SK-N-SH (cell line): ENCODE results near the gene LSMEM2. TPM values are rescaled to one million over a fixed set of nuclear protein-coding genes. Genes with fewer than 3 reads are reported as not detected.
A peak's percentile ranks its signal among the peaks of the same experiment; 100 is the strongest.

Source experiments
- CTCF ChIA-PET: fragments of 300-600, 350-600 bp; formaldehyde crosslinking; extraction: SDS; loops from one replicate; lab custom pipeline; 2021; lab: Yijun Ruan, JAX
- POLR2A ChIA-PET: fragments of 350-600 bp; sonication (Branson Sonifier 250); formaldehyde crosslinking; extraction: SDS; loops from one replicate; lab custom pipeline; 2020; ENCODE audit warnings: antibody characterized with exemption, inconsistent platforms; lab: Yijun Ruan, JAX
- DNase-seq: peaks from one replicate; pipeline ENCODE4 v3.0.0; 2012
- H2AFZ ChIP-seq: fragments of 200-600 bp; sonication (generic); 2 replicates; pipeline ENCODE4 v1.8.1; 2016; ENCODE audit warnings: antibody characterized with exemption, mild to moderate bottlenecking, low read depth
- H3F3A ChIP-seq: fragments of 200-600 bp; sonication (generic); replicated peaks from 2 replicates; pipeline ENCODE3; 2016; ENCODE audit warnings: antibody characterized with exemption, mild to moderate bottlenecking; ENCODE audit not compliant: insufficient read depth
- H3K27ac ChIP-seq, 2 experiments: fragments of 200-500 bp in 1 of 2; fragments of 200-600 bp in 1 of 2; sonication (Bioruptor generic) in 1 of 2; sonication (generic), shearing (Covaris generic) in 1 of 2; 2 replicates each; pipeline versions ENCODE4 v1.5.1 to v1.6.1; 2014 to 2016; ENCODE audit warnings: low read depth in 2 of 2, inconsistent platforms in 1 of 2, low read length in 1 of 2, mild to moderate bottlenecking in 1 of 2, mixed read lengths in 1 of 2
- H3K27me3 ChIP-seq: fragments of 200-600 bp; sonication (generic), shearing (Covaris generic); 2 replicates; pipeline ENCODE4 v1.6.1; 2016; ENCODE audit warnings: mixed run types; ENCODE audit not compliant: insufficient read depth
- H3K36me3 ChIP-seq, 2 experiments: fragments of 200-500 bp in 1 of 2; fragments of 200-600 bp in 1 of 2; sonication (Bioruptor generic) in 1 of 2; sonication (generic) in 1 of 2; replicated peaks in 1 of 2; 2 replicates each; pipeline versions ENCODE3 to v1.5.1; 2014 to 2016; ENCODE audit warnings: low read length in 1 of 2, mild to moderate bottlenecking in 1 of 2; ENCODE audit not compliant: insufficient read depth in 2 of 2, control insufficient read depth in 1 of 2
- H3K4me1 ChIP-seq, 2 experiments: fragments of 200-500 bp in 1 of 2; fragments of 200-600 bp in 1 of 2; sonication (Bioruptor generic) in 1 of 2; sonication (generic), shearing (Covaris generic) in 1 of 2; 2 replicates each; pipeline versions ENCODE4 v1.5.1 to v1.6.1; 2014 to 2016; ENCODE audit warnings: low read depth in 1 of 2, low read length in 1 of 2, mixed run types in 1 of 2; ENCODE audit not compliant: insufficient read depth in 2 of 2, control insufficient read depth in 1 of 2
- H3K4me2 ChIP-seq: fragments of 200-600 bp; sonication (generic), shearing (Covaris generic); 2 replicates; pipeline ENCODE4 v1.6.1; 2017; ENCODE audit warnings: mixed run types
- H3K4me3 ChIP-seq, 2 experiments: fragments of 200-500 bp in 1 of 2; fragments of 200-600 bp in 1 of 2; sonication (Bioruptor generic) in 1 of 2; sonication (generic), shearing (Covaris generic) in 1 of 2; 2 replicates each; pipeline versions ENCODE4 v1.5.1 to v1.8.1; 2014 to 2016; ENCODE audit warnings: low read depth in 2 of 2, inconsistent platforms in 1 of 2, low read length in 1 of 2, mild to moderate bottlenecking in 1 of 2, mixed read lengths in 1 of 2, moderate library complexity in 1 of 2
- H3K79me2 ChIP-seq: fragments of 200-600 bp; sonication (generic); 2 replicates; pipeline ENCODE4 v1.8.1; 2017; ENCODE audit warnings: mild to moderate bottlenecking; ENCODE audit not compliant: insufficient read depth
- H3K9ac ChIP-seq: fragments of 200-600 bp; sonication (generic); 2 replicates; pipeline ENCODE4 v1.6.1; 2017; ENCODE audit warnings: mixed run types
- H3K9me2 ChIP-seq: fragments of 200-600 bp; sonication (generic); 2 replicates; pipeline ENCODE4 v1.6.1; 2017; ENCODE audit warnings: mixed run types
- H3K9me3 ChIP-seq: fragments of 200-600 bp; sonication (generic); 2 replicates; pipeline ENCODE4 v1.6.1; 2017; ENCODE audit warnings: mixed run types, mild to moderate bottlenecking, moderate library complexity
- H4K20me1 ChIP-seq: fragments of 200-600 bp; sonication (generic); 2 replicates; pipeline ENCODE4 v1.6.1; 2017; ENCODE audit warnings: mild to moderate bottlenecking, mixed run types; ENCODE audit not compliant: insufficient read depth
- CHD2 ChIP-seq: fragments of 150-350 bp; IDR thresholded peaks from 2 replicates; pipeline ENCODE4 v1.6.1; 2018; ENCODE audit warnings: low read length; ENCODE audit not compliant: partially characterized antibody
- ELF1 ChIP-seq: IDR thresholded peaks from 2 replicates; pipeline ENCODE4 v1.4.0; 2012
- EZH2phosphoT487 ChIP-seq: fragments of 200-600 bp; sonication (generic); IDR thresholded peaks from 2 replicates; pipeline ENCODE4 v1.6.1; 2017; ENCODE audit warnings: low read depth, mixed run types, mild to moderate bottlenecking, antibody characterized with exemption, moderate library complexity, borderline replicate concordance
- GABPA ChIP-seq: IDR thresholded peaks from 2 replicates; pipeline ENCODE4 v1.4.0; 2012; ENCODE audit warnings: low read depth, mild to moderate bottlenecking
- GATA2 ChIP-seq: sonication (generic); formaldehyde crosslinking; IDR thresholded peaks from 2 replicates; pipeline ENCODE4 v1.5.0; 2020; ENCODE audit warnings: mild to moderate bottlenecking, missing genetic modification reagents
- JUND ChIP-seq: IDR thresholded peaks from 2 replicates; pipeline ENCODE4 v1.4.0; 2012
- MAX ChIP-seq: IDR thresholded peaks from 2 replicates; pipeline ENCODE4 v1.4.0; 2012; ENCODE audit warnings: low read depth
- MEF2A ChIP-seq: IDR thresholded peaks from 2 replicates; pipeline ENCODE4 v1.4.0; 2012; ENCODE audit warnings: low read depth, borderline replicate concordance
- MXI1 ChIP-seq: IDR thresholded peaks from 2 replicates; pipeline ENCODE4 v1.6.1; 2012; ENCODE audit warnings: mild to moderate bottlenecking, low read depth, low read length, improper control_type of control experiment
- NFIC ChIP-seq: IDR thresholded peaks from 2 replicates; pipeline ENCODE4 v1.4.0; 2012; ENCODE audit warnings: borderline replicate concordance
- NRF1 ChIP-seq: IDR thresholded peaks from 2 replicates; pipeline ENCODE4 v1.6.1; 2012; ENCODE audit warnings: low read depth, mild to moderate bottlenecking, low read length
- RAD21 ChIP-seq: IDR thresholded peaks from 2 replicates; pipeline ENCODE4 v1.6.1; 2012; ENCODE audit warnings: mild to moderate bottlenecking, low read length
- RCOR1 ChIP-seq: fragments of 150-350 bp; IDR thresholded peaks from 2 replicates; pipeline ENCODE4 v1.6.1; 2017; ENCODE audit warnings: antibody characterized with exemption, low read length
- RFX5 ChIP-seq: IDR thresholded peaks from 2 replicates; pipeline ENCODE4 v1.6.1; 2012; ENCODE audit warnings: mild to moderate bottlenecking, improper control_type of control experiment, low read length
- SMC3 ChIP-seq: IDR thresholded peaks from 2 replicates; pipeline ENCODE4 v1.6.1; 2012; ENCODE audit warnings: low read depth, low read length, improper control_type of control experiment
- TAF1 ChIP-seq: IDR thresholded peaks from 2 replicates; pipeline ENCODE4 v1.6.1; 2012; ENCODE audit warnings: low read depth, mild to moderate bottlenecking, low read length, moderate library complexity, borderline replicate concordance
- USF2 ChIP-seq: fragments of 150-350 bp; IDR thresholded peaks from 2 replicates; pipeline ENCODE4 v1.6.1; 2017; ENCODE audit warnings: antibody characterized with exemption, low read length, low read depth, borderline replicate concordance
- YY1 ChIP-seq: IDR thresholded peaks from 2 replicates; pipeline ENCODE4 v1.4.0; 2012; ENCODE audit warnings: low read depth, mild to moderate bottlenecking
- ZBTB33 ChIP-seq: IDR thresholded peaks from 2 replicates; pipeline ENCODE4 v1.4.0; 2012; ENCODE audit warnings: low read depth, borderline replicate concordance
- WGBS: methylation state at CpG from one replicate; pipeline ENCODE4 v1.1.6; 2017; ENCODE audit warnings: low lambda C conversion rate; 5-methylcytosine and 5-hydroxymethylcytosine counted together
- polyA plus RNA-seq, 3 experiments: library from polyadenylated mRNA; depleted of rRNA; stranded (reverse); fragments of >200 nt; gene quantifications; 2 replicates each; pipeline ENCODE4 v1.2.3, GENCODE V29; 2012

LSMEM2 gene
- polyA plus RNA-seq, 1 of the 3 experiments (the other 2 are of a cell fraction), result 0.03 TPM

- TF ChIP-seq ZBTB33 (no peak), EZH2phosphoT487 (no peak), GABPA (no peak), RFX5 (no peak), MAX (0 out of 2 replicates have a peak, but pooled peaks have one; percentile 22), NFIC (no peak), ELF1 (no peak), RCOR1 (no peak), GATA2 (CRISPR knock-in tag) (no peak), JUND (no peak)
Measured at GRCh38 chr3:50237133-50237651, 41.7 kb upstream of the LSMEM2 start (continued).

GRCh38 chr3:50237754-50238548, 40.9 kb upstream of the LSMEM2 start:
- Histone ChIP-seq H3K9me2 (no peaks in the 10 kb centered on the region), H2AFZ (no peak overlapping the region), H4K20me1 (peaks cover 51% of the 10 kb centered on the region)
- no peak for TF ChIP-seq GATA2 (CRISPR knock-in tag)
- TF ChIP-seq MAX, result peak; percentile 41; the same call in 1 of the 2 replicates
- TF ChIP-seq ELF1, result peak; percentile 69
- no peak for TF ChIP-seq USF2
- no peak for TF ChIP-seq JUND
- TF ChIP-seq RAD21, result no peak
- peak; percentile 87 for TF ChIP-seq YY1
- TF ChIP-seq CHD2, result peak; percentile 37
- TF ChIP-seq MXI1, result peak; percentile 82
- no peak for TF ChIP-seq EZH2phosphoT487
- peak; percentile 80 for TF ChIP-seq TAF1
- no peak for TF ChIP-seq NRF1
- TF ChIP-seq SMC3, result no peak
- TF ChIP-seq ZBTB33, result 0 out of 2 replicates have a peak, but pooled peaks have one; percentile 14
- TF ChIP-seq MEF2A, result no peak

More at GRCh38 chr3:50237754-50238548, 40.9 kb upstream of the LSMEM2 start:
- Histone ChIP-seq H3K4me1 (peaks cover 8 to 22% of the 10 kb centered on the region in 2 experiments; a peak in 2 of 4 replicates), H3K4me3 (peak overlapping the region; percentile 82 to 98), H3K36me3 (peaks cover 0 to 11% of the 10 kb centered on the region in 2 experiments), H3K27ac (peak overlapping the region; percentile 60 to 90), H3K9me3 (no peaks in the 10 kb centered on the region), H3K27me3 (no peaks in the 10 kb centered on the region), H3K79me2 (peaks cover 70% of the 10 kb centered on the region), H3F3A (peaks cover 12% of the 10 kb centered on the region), H3K4me2 (peak overlapping the region; percentile 96), H3K9ac (peak overlapping the region; percentile 95)
- 0% methylated on average over 9 of the region's 31 CpGs for WGBS
- DNase-seq, result peak; percentile 85
- ChIA-PET POLR2A (interaction anchor here (0.6 to 1.0 kb wide), 2 partner anchors 21 to 29 kb away, joined by 3 read pairs; no protein-coding TSS in a partner anchor), CTCF (interaction anchor here (0.6 to 61.6 kb wide), 6 partner anchors 6 to 201 kb away, joined by 3 to 1375 read pairs (median 218); partner anchors contain the start of genes GNAI2 and GNAT1)
